NCI-H524 treated with DMSO at 0.1 percent for 48 hours (cell line): ENCODE measurements around the gene CHCHD6.
A peak's percentile ranks its signal among the peaks of the same experiment; 100 is the strongest.

Experiments
- DNase-seq: peaks from one replicate; lab custom pipeline; 2025; lab: John Stamatoyannopoulos, UW

Gene CHCHD6

GRCh38 chr3:126704494-126705214 is 614 bp downstream of the CHCHD6 start:
- no peak for DNase-seq

DNA sequence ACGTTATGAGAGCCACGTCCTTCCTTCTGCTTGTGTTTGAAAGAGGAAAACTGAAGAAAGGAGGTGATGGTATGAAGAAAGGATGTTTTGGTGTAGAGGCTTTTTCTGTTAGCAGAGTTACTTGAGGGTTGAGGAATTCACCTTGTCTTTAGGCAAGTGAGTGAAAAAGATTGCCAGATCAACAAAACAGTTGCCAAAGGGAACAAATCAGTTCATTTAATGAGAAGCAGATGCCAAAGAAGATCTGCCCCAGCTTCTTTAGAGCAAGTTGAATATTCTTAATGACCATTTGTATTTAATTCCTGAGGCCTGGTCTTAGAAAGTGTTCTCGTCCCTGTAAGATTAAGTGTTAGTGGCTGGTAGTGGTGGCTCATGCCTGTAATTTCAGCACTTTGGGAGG is 2.6 kb downstream of the CHCHD6 start:
- DNase-seq: no peak

DNA sequence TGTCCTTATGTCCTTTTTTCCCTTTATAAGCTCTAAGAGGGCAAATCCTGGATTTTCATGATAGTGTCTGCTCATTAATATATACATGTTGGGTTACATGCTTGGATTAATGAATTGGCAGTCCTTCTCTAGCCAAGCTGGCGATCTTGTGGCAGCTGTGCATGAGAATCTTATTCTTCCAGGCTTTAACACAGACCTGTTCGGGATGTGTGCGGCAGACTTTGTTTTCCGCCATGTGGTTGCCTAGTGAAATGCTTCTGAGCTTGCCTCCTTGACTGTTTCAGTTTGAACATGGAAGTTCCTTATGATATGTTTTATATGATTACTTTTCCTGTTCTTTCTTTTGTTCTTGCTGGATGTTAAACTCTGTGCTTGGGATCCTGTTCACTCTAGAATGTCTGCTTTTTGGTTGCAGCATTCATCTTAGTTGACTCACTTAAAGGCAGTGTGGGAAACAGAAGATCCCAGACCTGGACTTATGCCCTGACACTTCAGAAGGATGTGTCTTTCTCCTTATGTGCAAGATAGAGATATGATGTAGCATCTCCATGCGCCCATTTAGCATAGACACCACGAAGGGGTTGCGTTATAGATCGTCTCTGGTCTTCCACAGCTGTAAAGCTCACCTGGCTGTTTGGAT is 7.2 kb downstream of the CHCHD6 start:
- DNase-seq: peak; percentile 67

- no peak for DNase-seq
Measured at GRCh38 chr3:126713199-126713598, 9.2 kb downstream of the CHCHD6 start.

GRCh38 chr3:126714276-126714900 is 10.3 kb downstream of the CHCHD6 start:
- peak; percentile 79 for DNase-seq

GRCh38 chr3:126714921-126715320 is 10.9 kb downstream of the CHCHD6 start:
- no peak for DNase-seq

GRCh38 chr3:126715432-126715831 is 11.4 kb downstream of the CHCHD6 start:
- DNase-seq: no peak

- no peak for DNase-seq
Measured at GRCh38 chr3:126716057-126716456, 12.0 kb downstream of the CHCHD6 start.

DNA sequence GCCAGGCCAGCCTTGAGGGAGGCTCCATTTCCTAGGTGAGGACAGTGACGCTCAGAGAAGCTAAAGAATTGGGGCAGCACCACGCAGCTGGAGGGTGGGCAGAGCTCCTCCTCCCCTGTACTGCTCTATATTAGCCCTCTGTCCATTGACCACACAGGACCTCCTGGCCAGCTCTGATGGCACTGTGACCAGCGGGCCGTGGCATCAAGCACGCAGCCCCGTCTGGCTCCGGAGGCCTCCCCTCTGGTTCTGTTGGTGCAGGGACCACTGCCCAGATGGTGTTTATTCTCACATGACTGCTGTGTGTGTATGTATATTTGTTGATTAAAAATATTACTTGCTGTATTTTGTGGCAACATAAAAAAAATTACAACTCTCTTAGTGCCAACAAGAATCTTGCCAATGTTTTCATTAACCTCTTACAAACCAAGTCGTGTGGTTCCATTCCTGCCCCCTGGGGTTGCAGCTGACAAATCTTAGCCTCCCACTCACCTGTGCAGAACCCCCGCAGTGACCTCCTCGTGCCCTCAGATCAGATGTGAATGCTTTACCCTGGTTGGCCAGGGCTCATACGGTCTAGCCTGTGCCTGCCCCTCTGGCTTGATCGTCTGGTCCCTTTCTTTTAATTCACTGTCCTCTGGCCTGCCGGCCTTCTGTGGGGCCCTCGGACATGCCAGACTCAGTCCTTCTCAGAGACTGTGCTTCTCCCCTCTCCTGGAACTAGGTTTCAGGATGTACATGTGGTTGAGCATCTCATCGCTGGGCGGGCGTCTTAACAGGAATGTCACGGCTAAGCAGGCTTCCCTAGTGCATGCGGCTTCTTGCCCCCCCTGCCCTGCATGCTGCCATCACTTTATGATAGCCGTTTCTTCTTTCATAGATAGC is 14.8 kb downstream of the CHCHD6 start:
- DNase-seq: no peak

- DNase-seq: no peak
Measured at GRCh38 chr3:126720596-126720995, 16.6 kb downstream of the CHCHD6 start.

GRCh38 chr3:126721246-126721645 is 17.2 kb downstream of the CHCHD6 start:
- no peak for DNase-seq

- no peak for DNase-seq
Measured at GRCh38 chr3:126723237-126723636, 19.2 kb downstream of the CHCHD6 start.

- no peak for DNase-seq
Measured at GRCh38 chr3:126723801-126724200, 19.8 kb downstream of the CHCHD6 start.

DNA sequence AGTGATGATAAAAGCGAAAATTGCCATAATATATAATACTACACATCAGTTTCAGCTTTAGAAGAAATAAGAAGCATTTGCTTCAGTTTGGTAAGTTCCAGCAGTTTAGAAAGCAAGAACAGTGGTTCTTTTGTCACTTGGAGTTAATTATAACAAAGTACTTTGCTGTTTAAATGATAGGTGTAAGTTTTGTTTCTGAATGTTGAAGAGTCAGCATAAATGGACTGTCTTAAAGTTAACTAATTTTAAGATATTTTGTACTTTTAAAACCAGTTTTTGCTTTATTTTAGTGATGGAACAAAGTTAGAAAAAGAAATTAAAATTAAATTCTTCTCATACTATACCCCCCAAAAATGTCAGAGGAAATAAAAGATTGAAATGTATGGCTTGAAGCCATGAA is 24.6 kb downstream of the CHCHD6 start:
- no peak for DNase-seq

GRCh38 chr3:126730376-126730775 is 26.3 kb downstream of the CHCHD6 start:
- DNase-seq: no peak

DNA sequence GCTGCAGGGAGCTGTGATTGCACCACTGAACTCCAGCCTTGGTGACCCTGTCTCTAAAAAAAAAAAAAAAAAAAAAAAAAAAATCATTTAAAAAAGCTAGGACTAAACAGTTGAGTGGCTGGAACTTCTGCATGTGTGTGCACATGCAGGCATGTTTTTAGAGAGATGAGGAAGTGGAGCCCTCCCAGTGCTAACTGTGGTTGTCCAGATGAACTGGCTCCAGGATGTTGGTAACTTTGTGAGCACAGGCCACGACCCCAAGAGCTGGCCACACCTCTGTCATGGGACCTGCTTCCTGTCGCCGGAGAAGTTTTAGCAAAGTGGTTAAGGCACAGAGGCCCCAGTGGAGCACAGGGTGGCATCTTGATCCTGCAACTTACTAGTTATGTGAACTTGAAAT is 27.0 kb downstream of the CHCHD6 start:
- DNase-seq: no peak

- no peak for DNase-seq
Measured at GRCh38 chr3:126732281-126733060, 28.4 kb downstream of the CHCHD6 start.

- no peak for DNase-seq
Measured at GRCh38 chr3:126733061-126733430, 29.0 kb downstream of the CHCHD6 start.

GRCh38 chr3:126734106-126734723 is 30.2 kb downstream of the CHCHD6 start:
- DNase-seq: no peak

DNA sequence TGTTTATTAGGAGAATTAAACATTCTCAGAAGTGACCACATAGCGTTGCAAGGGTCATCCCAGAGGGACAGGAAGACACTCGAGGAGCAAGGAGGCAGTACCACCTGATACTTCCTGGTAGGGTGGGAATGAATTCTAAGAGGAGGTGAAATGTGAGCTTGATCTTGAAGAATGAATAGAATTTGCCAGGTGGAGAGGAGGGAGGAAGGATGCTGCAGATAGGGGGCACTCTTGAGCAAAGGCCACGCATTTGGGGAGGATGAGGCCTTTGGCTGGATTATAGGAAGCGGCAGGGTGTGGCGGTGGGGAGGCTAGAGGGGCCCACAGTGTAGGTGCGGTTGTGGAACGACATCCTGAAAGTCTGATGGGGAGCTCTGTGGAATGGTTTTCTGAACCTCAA is 33.5 kb downstream of the CHCHD6 start:
- DNase-seq: no peak

GRCh38 chr3:126742057-126742456 is 38.0 kb downstream of the CHCHD6 start:
- no peak for DNase-seq
